Cardiac fibroblast (primary cell): Measurements from ENCODE around the gene PLD3.

ENCODE experiments used
- DNase-seq, 2 donors: peaks; one replicate each; pipeline versions ENCODE4 v3.0.0 to v3.0.0-alpha.2; 2010; ENCODE audit warnings: low read depth in 2 of 2
- H3K4me3 ChIP-seq, 2 donors: replicated peaks in 1 of 2; 1 replicate in 1 of 2; 2 replicates in 1 of 2; pipeline ENCODE4 v1.5.1; 2011; ENCODE audit warnings: low read depth in 2 of 2, low read length in 2 of 2, mild to moderate bottlenecking in 2 of 2, moderate library complexity in 1 of 2
- CTCF ChIP-seq: IDR thresholded peaks from one replicate; pipeline ENCODE4 v1.5.1; 2011; ENCODE audit warnings: low read depth, mild to moderate bottlenecking, low read length, inconsistent platforms

PLD3 gene

GRCh38 chr19:40348125-40348913 is at the start of gene PLD3, which contains the start of gene C19orf47:
PLD3 (plus strand) TSS chr19:40348695; CDS start chr19:40366484, 17,789 bp downstream.
C19orf47 (minus strand) TSS chr19:40348397; CDS start chr19:40341857, 6,540 bp downstream.
- DNase-seq: peak; percentile 99 to 100
- peak within 1 kb of the TSS; percentile 80 to 87 for H3K4me3 ChIP-seq

GRCh38 chr19:40300668-40301067 is 47.8 kb upstream of the PLD3 start:
- TF ChIP-seq CTCF: no peak
- DNase-seq: no peak
- no peak overlapping the region for H3K4me3 ChIP-seq

More at GRCh38 chr19:40348125-40348913, at the start of gene PLD3, which contains the start of gene C19orf47:
- TF ChIP-seq CTCF: no peak

GRCh38 chr19:40302224-40303011 is 46.1 kb upstream of the PLD3 start:
- DNase-seq: no peak
- TF ChIP-seq CTCF: no peak
- no peak overlapping the region for H3K4me3 ChIP-seq

GRCh38 chr19:40303765-40304164 is 44.7 kb upstream of the PLD3 start:
- no peak overlapping the region for H3K4me3 ChIP-seq
- no peak for DNase-seq
- no peak for TF ChIP-seq CTCF

GRCh38 chr19:40304306-40304705 is 44.2 kb upstream of the PLD3 start:
- H3K4me3 ChIP-seq: no peak overlapping the region
- DNase-seq: peak in 1 of 2 donors; percentile 18
- TF ChIP-seq CTCF: no peak

- DNase-seq: peak; percentile 93 to 95
- no peak overlapping the region for H3K4me3 ChIP-seq
- TF ChIP-seq CTCF: peak; percentile 56
Observed at GRCh38 chr19:40305403-40305802, 43.1 kb upstream of the PLD3 start.
